Esophagus squamous epithelium (tissue), 4 donors: ENCODE measurements around the gene RABAC1.

ENCODE experiments used
- CTCF ChIP-seq, 6 experiments: fragments of 450-650 bp in 4 of 6; fragments of 200-600 bp in 2 of 6; sonication (generic) in 2 of 6; IDR thresholded peaks; one replicate each; pipeline ENCODE4 v1.5.1; 2016 to 2019; ENCODE audit warnings: antibody characterized with exemption in 6 of 6, mild to moderate bottlenecking in 4 of 6, moderate library complexity in 4 of 6
- POLR2A ChIP-seq, 4 donors: fragments of 450-650 bp; IDR thresholded peaks; one replicate each; pipeline ENCODE4 v1.6.1; 2017; ENCODE audit warnings: antibody characterized with exemption in 4 of 4, mild to moderate bottlenecking in 4 of 4, moderate library complexity in 3 of 4

- no peak for TF ChIP-seq POLR2A (IDR thresholded peaks at IDR 0.05)
- no peak for TF ChIP-seq CTCF (IDR thresholded peaks at IDR 0.05)
Observed at GRCh38 chr19:41917676-41918075, 41.4 kb downstream of the RABAC1 start.
